Ovary (tissue), 9 donors: ENCODE measurements around the gene DAPK1. TPM values are rescaled to one million over a fixed set of nuclear protein-coding genes. Genes with fewer than 3 reads are reported as not detected.

Source experiments
- DNase-seq, 5 donors: peaks; one replicate each; pipeline ENCODE4 v3.0.0-alpha.2; 2019 to 2020
- H3K27ac ChIP-seq, 2 donors: fragments of 200-600 bp; one replicate each; pipeline versions ENCODE4 v1.5.1 to v1.8.0; 2019 to 2022
- H3K27me3 ChIP-seq: fragments of 200-600 bp; one replicate; pipeline ENCODE4 v1.8.0; 2022
- H3K36me3 ChIP-seq: fragments of 200-600 bp; sonication (generic); one replicate; pipeline ENCODE4 v1.5.1; 2019
- H3K4me1 ChIP-seq: one replicate; pipeline ENCODE4 v1.8.1; 2013; ENCODE audit warnings: mild to moderate bottlenecking, moderate library complexity; ENCODE audit not compliant: insufficient read depth
- H3K4me3 ChIP-seq: fragments of 200-600 bp; sonication (generic); one replicate; pipeline ENCODE4 v1.5.1; 2017
- H3K9me3 ChIP-seq, 2 donors: fragments of 200-600 bp in 1 of 2; sonication (generic) in 1 of 2; one replicate each; pipeline versions ENCODE4 v1.5.1 to v1.8.1; 2013 to 2019; ENCODE audit warnings: mild to moderate bottlenecking in 1 of 2, moderate library complexity in 1 of 2
- CTCF ChIP-seq, 3 donors: fragments of 450-650 bp in 2 of 3; fragments of 200-600 bp in 1 of 3; IDR thresholded peaks; one replicate each; pipeline versions ENCODE4 v1.5.1 to v1.8.0; 2016 to 2022; ENCODE audit warnings: antibody characterized with exemption in 3 of 3, mild to moderate bottlenecking in 1 of 3
- EP300 ChIP-seq: sonication (generic); formaldehyde crosslinking; IDR thresholded peaks from one replicate; pipeline ENCODE4 v1.6.1; 2017; ENCODE audit warnings: antibody characterized with exemption
- POLR2A ChIP-seq: fragments of 450-650 bp; IDR thresholded peaks from one replicate; pipeline ENCODE4 v1.6.1; 2017; ENCODE audit warnings: antibody characterized with exemption, mild to moderate bottlenecking, moderate library complexity
- WGBS, 3 donors: extraction: QIAGEN DNeasy Blood & Tissue Kit in 1 of 3; methylation state at CpG; one replicate each; pipeline versions ENCODE4 v1.1.5 to v1.1.7; 2013 to 2017; 5-methylcytosine and 5-hydroxymethylcytosine counted together
- intact Hi-C, 4 donors: fragments of 100-400 bp; cut with DNase I; formaldehyde crosslinking; loops; one replicate each; pipeline versions ENCODE4 v1.11.0 to v1.15.1; 2022 to 2023
- polyA plus RNA-seq, 2 donors: library from polyadenylated mRNA; stranded (reverse); fragments of 200-250 nt in 1 of 2; fragments of 350-450 nt in 1 of 2; fragmentation: Illumina TruSeq in 1 of 2; extraction: RNeasy Lipid Tissue Mini Kit (QIAGEN cat#74804) in 1 of 2; gene quantifications; one replicate each; pipeline ENCODE4 v1.2.3, GENCODE V29; 2013 to 2014
- total RNA-seq, 7 donors: library from RNA; depleted of rRNA in 2 of 7; stranded (reverse); fragments of >200 nt in 2 of 7; fragmentation: NEBNext Ultra II Directional in 3 of 7; extraction: Animal tissue kit (Norgen Biotek cat#: 25700) in 3 of 7; gene quantifications; one replicate each; pipeline versions ENCODE4 v1.1.0 to v1.2.4, GENCODE V29; 2016 to 2023
- donor health status: DM: no; HTN: no; CAD: no; lungs with moderate emphysema.
- donor health status: DM: no; HTN: no; CAD: no.
- donor health status: Bipolar disorder and iron deficiency.
- donor health status: DM: yes; HTN: yes; CAD: no.
- donor health status: DM: no; HTN: no; CAD: no.
- donor health status: DM: yes; HTN: yes; CAD: no.

DAPK1 gene
- total and polyA plus RNA-seq, 9 donors: 39.3 to 133 (median 89.6) TPM

- DNase-seq: no peak
These were observed 37.3 kb downstream of the DAPK1 start for GRCh38 chr9:87534957-87535356.

GRCh38 chr9:87535817-87536539 is 38.3 kb downstream of the DAPK1 start:
- WGBS, 3 donors: 70 to 79% (median 77%) methylated on average over 8 of the region's 8 CpGs
- intact Hi-C loops: no loop called here
- no peak for DNase-seq
- Histone ChIP-seq H3K27ac (no peak overlapping the region), H3K36me3 (no peaks in the 10 kb centered on the region), H3K4me3 (no peak overlapping the region), H3K4me1 (peaks cover 13% of the 10 kb centered on the region), H3K9me3 (no peaks in the 10 kb centered on the region), H3K27me3 (no peaks in the 10 kb centered on the region)
- TF ChIP-seq CTCF (IDR thresholded peaks at IDR 0.05) (no peak), EP300 (no peak), POLR2A (no peak)

More at GRCh38 chr9:87534957-87535356, 37.3 kb downstream of the DAPK1 start:
- Histone ChIP-seq H3K4me1 (peaks cover 16% of the 10 kb centered on the region), H3K9me3 (no peaks in the 10 kb centered on the region), H3K27me3 (no peaks in the 10 kb centered on the region), H3K4me3 (no peak overlapping the region), H3K27ac (no peak overlapping the region), H3K36me3 (no peaks in the 10 kb centered on the region)
- intact Hi-C loops: no loop called here
- TF ChIP-seq POLR2A (no peak), EP300 (no peak), CTCF (IDR thresholded peaks at IDR 0.05) (no peak)
- 91 to 95% (median 91%) methylated on average over 2 of the region's 2 CpGs for WGBS, 3 donors

GRCh38 chr9:87537625-87538024 is 40.0 kb downstream of the DAPK1 start:
- Histone ChIP-seq H3K4me3 (no peak overlapping the region), H3K36me3 (no peaks in the 10 kb centered on the region), H3K9me3 (no peaks in the 10 kb centered on the region), H3K27me3 (no peaks in the 10 kb centered on the region), H3K27ac (no peak overlapping the region), H3K4me1 (peaks cover 12% of the 10 kb centered on the region)
- no peak for TF ChIP-seq POLR2A
- TF ChIP-seq CTCF (IDR thresholded peaks at IDR 0.05): no peak
- TF ChIP-seq EP300: no peak
- intact Hi-C loops: no loop called here
- 41 to 56% (median 46%) methylated on average over 7 of the region's 7 CpGs for WGBS, 3 donors
- DNase-seq: no peak

GRCh38 chr9:87540444-87541105 is 42.9 kb downstream of the DAPK1 start:
- intact Hi-C loops: no loop called here
- WGBS, 3 donors: 72 to 78% (median 73%) methylated on average over 8 of the region's 8 CpGs
- H3K36me3 ChIP-seq: no peaks in the 10 kb centered on the region
- no peaks in the 10 kb centered on the region for H3K9me3 ChIP-seq
- H3K27me3 ChIP-seq: no peaks in the 10 kb centered on the region
- H3K27ac ChIP-seq: no peak overlapping the region
- peaks cover 13% of the 10 kb centered on the region for H3K4me1 ChIP-seq
- no peak overlapping the region for H3K4me3 ChIP-seq
- DNase-seq: no peak
- TF ChIP-seq CTCF (IDR thresholded peaks at IDR 0.05): no peak
- no peak for TF ChIP-seq EP300
- TF ChIP-seq POLR2A: no peak
